Upper lobe of left lung (tissue), 6 donors: ENCODE measurements around the gene SLC7A14. TPM values are rescaled to one million over a fixed set of nuclear protein-coding genes. Genes with fewer than 3 reads are reported as not detected.

Experiments
- ATAC-seq, 2 donors: fragments of 200-7000 bp; cut with Tn5 transposase; one replicate each; pipeline ENCODE4 v1.9.1; 2022; ENCODE audit warnings: mild to moderate bottlenecking in 2 of 2, moderate library complexity in 2 of 2; ENCODE audit not compliant: low FRiP score in 2 of 2
- DNase-seq, 2 donors: peaks; one replicate each; pipeline ENCODE4 v3.0.0-alpha.2; 2019 to 2020
- H3K27ac ChIP-seq, 4 donors: fragments of 200-600 bp; sonication (generic); one replicate each; pipeline ENCODE4 v1.5.1; 2016 to 2019
- H3K27me3 ChIP-seq, 4 donors: fragments of 200-600 bp; sonication (generic); one replicate each; pipeline ENCODE4 v1.5.1; 2017 to 2019
- H3K36me3 ChIP-seq, 4 donors: fragments of 200-600 bp; sonication (generic); one replicate each; pipeline ENCODE4 v1.5.1; 2016 to 2019
- H3K4me1 ChIP-seq, 4 donors: fragments of 200-600 bp; sonication (generic); one replicate each; pipeline ENCODE4 v1.5.1; 2018 to 2019
- H3K4me3 ChIP-seq, 4 donors: fragments of 200-600 bp; sonication (generic); one replicate each; pipeline ENCODE4 v1.5.1; 2017 to 2019; ENCODE audit warnings: mild to moderate bottlenecking in 2 of 4, moderate library complexity in 1 of 4
- H3K9me3 ChIP-seq, 4 donors: fragments of 200-600 bp; sonication (generic); one replicate each; pipeline ENCODE4 v1.5.1; 2018 to 2019
- CTCF ChIP-seq, 6 experiments: fragments of 450-650 bp in 4 of 6; fragments of 200-600 bp in 2 of 6; sonication (generic) in 2 of 6; IDR thresholded peaks; one replicate each; pipeline ENCODE4 v1.5.1; 2016 to 2019; ENCODE audit warnings: antibody characterized with exemption in 6 of 6
- EP300 ChIP-seq, 4 donors: sonication (generic); formaldehyde crosslinking; IDR thresholded peaks; one replicate each; pipeline ENCODE4 v1.5.1; 2017; ENCODE audit warnings: antibody characterized with exemption in 4 of 4, control low read depth in 2 of 4
- POLR2A ChIP-seq, 4 donors: fragments of 450-650 bp; IDR thresholded peaks; one replicate each; pipeline ENCODE4 v1.5.1; 2016 to 2017; ENCODE audit warnings: antibody characterized with exemption in 4 of 4, mild to moderate bottlenecking in 2 of 4
- POLR2AphosphoS5 ChIP-seq, 2 donors: sonication (generic); formaldehyde crosslinking; IDR thresholded peaks; one replicate each; pipeline ENCODE4 v1.5.1; 2017; ENCODE audit warnings: antibody characterized with exemption in 2 of 2
- WGBS, 2 donors: methylation state at CpG; one replicate each; pipeline ENCODE4 v1.1.5; 2017 to 2018; 5-methylcytosine and 5-hydroxymethylcytosine counted together
- total RNA-seq, 6 donors: library from RNA; depleted of rRNA in 4 of 6; stranded (reverse); fragments of >200 nt in 4 of 6; gene quantifications; one replicate each; pipeline versions ENCODE4 v1.1.0 to v1.2.1, GENCODE V29; 2016 to 2021
- donor health status: DM: no; HTN: no; CAD: no; lungs with moderate emphysema.
- donor health status: DM: no; HTN: yes; CAD: no; lungs with severe emphysema.

The SLC7A14 gene
- under 1 TPM in 1 of 6 donors, not detected in 5; 0.03 TPM for total RNA-seq

- Histone ChIP-seq H3K4me3 (peak within 1 kb of the TSS in 2 of 4 donors; percentile 2 to 21), H3K36me3 (no peaks in the 10 kb centered on the region), H3K27me3 (peaks cover 0 to 22% (median 12%) of the 10 kb centered on the region in 4 donors), H3K9me3 (peaks cover 0 to 5% (median 0%) of the 10 kb centered on the region in 4 donors), H3K27ac (no peak within 1 kb of the TSS), H3K4me1 (peaks cover 4 to 15% (median 10%) of the 10 kb centered on the region in 4 donors)
- 10 to 13% methylated on average over 2 to 6 of the region's 12 CpGs for WGBS, 2 donors
- TF ChIP-seq POLR2A (IDR thresholded peaks at IDR 0.05) (no peak), POLR2AphosphoS5 (IDR thresholded peaks at IDR 0.05) (no peak), EP300 (IDR thresholded peaks at IDR 0.05) (no peak)
- DNase-seq (no peak), ATAC-seq (peak in 1 of 2 donors; percentile 56)
Measured at GRCh38 chr3:170585937-170586310, at the start of gene SLC7A14. Gene SLC7A14 (minus strand): TSS chr3:170586075. CDS start chr3:170526936, 59,139 bp downstream.

GRCh38 chr3:170635385-170635735 is 49.5 kb upstream of the SLC7A14 start:
- Histone ChIP-seq H3K27me3 (no peaks in the 10 kb centered on the region), H3K4me3 (no peak overlapping the region), H3K36me3 (no peaks in the 10 kb centered on the region), H3K27ac (no peak overlapping the region), H3K9me3 (no peaks in the 10 kb centered on the region), H3K4me1 (peaks cover 0 to 5% (median 0%) of the 10 kb centered on the region in 4 donors)
- TF ChIP-seq POLR2A (IDR thresholded peaks at IDR 0.05) (no peak), POLR2AphosphoS5 (IDR thresholded peaks at IDR 0.05) (no peak), CTCF (IDR thresholded peaks at IDR 0.05) (no peak), EP300 (IDR thresholded peaks at IDR 0.05) (no peak)
- ATAC-seq = no peak
- 62 to 68% methylated on average over 2 of the region's 2 CpGs for WGBS, 2 donors
- no peak for DNase-seq

GRCh38 chr3:170634663-170635384 is 48.9 kb upstream of the SLC7A14 start:
- H3K27me3 ChIP-seq = no peaks in the 10 kb centered on the region
- H3K4me3 ChIP-seq = no peak overlapping the region
- TF ChIP-seq EP300 (IDR thresholded peaks at IDR 0.05) = no peak
- TF ChIP-seq POLR2A (IDR thresholded peaks at IDR 0.05) = no peak
- no peak for TF ChIP-seq POLR2AphosphoS5 (IDR thresholded peaks at IDR 0.05)
- no peak for TF ChIP-seq CTCF (IDR thresholded peaks at IDR 0.05)
- WGBS, 2 donors = 86 to 87% methylated on average over 3 of the region's 3 CpGs
- H3K36me3 ChIP-seq = no peaks in the 10 kb centered on the region
- ATAC-seq (no peak), DNase-seq (no peak)
- H3K9me3 ChIP-seq = no peaks in the 10 kb centered on the region
- H3K4me1 ChIP-seq = peaks cover 0 to 5% (median 0%) of the 10 kb centered on the region in 4 donors
- H3K27ac ChIP-seq = no peak overlapping the region

- Histone ChIP-seq H3K4me1 (peaks cover 0 to 5% (median 0%) of the 10 kb centered on the region in 4 donors), H3K9me3 (no peaks in the 10 kb centered on the region), H3K36me3 (no peaks in the 10 kb centered on the region), H3K4me3 (no peak overlapping the region), H3K27ac (no peak overlapping the region), H3K27me3 (no peaks in the 10 kb centered on the region)
- TF ChIP-seq POLR2A (IDR thresholded peaks at IDR 0.05) = no peak
- no peak for TF ChIP-seq CTCF (IDR thresholded peaks at IDR 0.05)
- TF ChIP-seq EP300 (IDR thresholded peaks at IDR 0.05) = no peak
- no peak for TF ChIP-seq POLR2AphosphoS5 (IDR thresholded peaks at IDR 0.05)
- no peak for ATAC-seq
- 84 to 93% methylated on average over 4 of the region's 4 CpGs for WGBS, 2 donors
- no peak for DNase-seq
Measured at GRCh38 chr3:170633573-170633972, 47.7 kb upstream of the SLC7A14 start.

GRCh38 chr3:170632780-170633179 is 46.9 kb upstream of the SLC7A14 start:
- H3K9me3 ChIP-seq = no peaks in the 10 kb centered on the region
- H3K4me1 ChIP-seq = peaks cover 0 to 5% (median 0%) of the 10 kb centered on the region in 4 donors
- TF ChIP-seq POLR2AphosphoS5 (IDR thresholded peaks at IDR 0.05) (no peak), POLR2A (IDR thresholded peaks at IDR 0.05) (no peak), EP300 (IDR thresholded peaks at IDR 0.05) (no peak), CTCF (IDR thresholded peaks at IDR 0.05) (no peak)
- WGBS, 2 donors = 82 to 84% methylated on average over 4 of the region's 4 CpGs
- no peaks in the 10 kb centered on the region for H3K27me3 ChIP-seq
- no peaks in the 10 kb centered on the region for H3K36me3 ChIP-seq
- DNase-seq (no peak), ATAC-seq (no peak)
- no peak overlapping the region for H3K27ac ChIP-seq
- no peak overlapping the region for H3K4me3 ChIP-seq
